Thoracic aorta (tissue), 2 donors: ENCODE measurements around the gene SLC25A26. TPM values are rescaled to one million over a fixed set of nuclear protein-coding genes. Genes with fewer than 3 reads are reported as not detected.

Experiments
- ATAC-seq: fragments of 150-250 bp; one replicate; pipeline ENCODE4 v1.8.0; 2017; ENCODE audit warnings: low read depth; ENCODE audit not compliant: insufficient number of reproducible peaks, low FRiP score
- DNase-seq: peaks from one replicate; pipeline ENCODE4 v3.0.0-alpha.2; 2020; ENCODE audit warnings: low spot score
- H3K27ac ChIP-seq, 2 donors: fragments of 200-600 bp; sonication (generic); 1 replicate in 1 of 2; 2 replicates in 1 of 2; pipeline ENCODE4 v1.5.1; 2016; ENCODE audit warnings: mild to moderate bottlenecking in 2 of 2, moderate library complexity in 2 of 2
- H3K27me3 ChIP-seq: fragments of 200-600 bp; sonication (generic); replicated peaks from 2 replicates; pipeline ENCODE4 v1.6.0; 2016; ENCODE audit warnings: mild to moderate bottlenecking; ENCODE audit not compliant: insufficient read depth
- H3K36me3 ChIP-seq: fragments of 200-600 bp; sonication (generic); one replicate; pipeline ENCODE4 v1.5.1; 2016
- H3K4me1 ChIP-seq, 2 donors: fragments of 200-600 bp; sonication (generic); 1 replicate in 1 of 2; 2 replicates in 1 of 2; pipeline versions ENCODE4 v1.5.1 to v1.6.0; 2016; ENCODE audit warnings: low read depth in 2 of 2, mild to moderate bottlenecking in 1 of 2; ENCODE audit not compliant: control insufficient read depth in 1 of 2
- H3K4me3 ChIP-seq: fragments of 200-600 bp; sonication (generic); 2 replicates; pipeline ENCODE4 v1.5.1; 2016; ENCODE audit warnings: mild to moderate bottlenecking
- H3K9me3 ChIP-seq: fragments of 200-600 bp; sonication (generic); 2 replicates; pipeline ENCODE4 v1.5.1; 2016
- total RNA-seq, 2 donors: library from RNA; depleted of rRNA; stranded (reverse); fragments of >200 nt; gene quantifications; one replicate each; pipeline versions ENCODE4 v1.1.0 to v1.2.3, GENCODE V29; 2016
- TF ChIP-seq, protein P1 (sequence below): fragments of 200-600 bp; sonication (generic); IDR thresholded peaks from one replicate; pipeline ENCODE4 v1.5.1; 2019; ENCODE audit warnings: antibody characterized with exemption

SLC25A26 gene
- total RNA-seq, 2 donors from 2014 or later: 32.5 to 32.8 TPM

DNA sequence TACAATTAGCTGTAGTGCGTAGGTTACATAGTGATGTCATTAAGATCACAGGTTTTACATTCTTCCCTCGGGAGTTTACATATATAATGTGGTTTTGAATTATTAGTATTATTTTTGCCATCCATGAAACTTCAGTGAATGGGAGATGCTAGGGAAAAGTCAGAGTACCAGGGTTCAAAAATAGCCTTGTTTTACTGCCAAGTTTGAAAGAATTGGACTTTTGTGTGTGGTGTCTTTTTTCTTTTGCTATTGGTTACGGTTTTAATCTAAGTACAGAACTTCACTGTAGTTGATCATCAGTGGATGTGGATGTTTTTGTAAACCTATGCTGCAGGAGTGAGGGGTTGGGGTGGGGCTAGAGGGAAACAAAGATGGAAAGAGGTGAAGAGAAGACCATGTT lies 20.7 kb downstream of the SLC25A26 start:
- TF ChIP-seq, protein P1, sequence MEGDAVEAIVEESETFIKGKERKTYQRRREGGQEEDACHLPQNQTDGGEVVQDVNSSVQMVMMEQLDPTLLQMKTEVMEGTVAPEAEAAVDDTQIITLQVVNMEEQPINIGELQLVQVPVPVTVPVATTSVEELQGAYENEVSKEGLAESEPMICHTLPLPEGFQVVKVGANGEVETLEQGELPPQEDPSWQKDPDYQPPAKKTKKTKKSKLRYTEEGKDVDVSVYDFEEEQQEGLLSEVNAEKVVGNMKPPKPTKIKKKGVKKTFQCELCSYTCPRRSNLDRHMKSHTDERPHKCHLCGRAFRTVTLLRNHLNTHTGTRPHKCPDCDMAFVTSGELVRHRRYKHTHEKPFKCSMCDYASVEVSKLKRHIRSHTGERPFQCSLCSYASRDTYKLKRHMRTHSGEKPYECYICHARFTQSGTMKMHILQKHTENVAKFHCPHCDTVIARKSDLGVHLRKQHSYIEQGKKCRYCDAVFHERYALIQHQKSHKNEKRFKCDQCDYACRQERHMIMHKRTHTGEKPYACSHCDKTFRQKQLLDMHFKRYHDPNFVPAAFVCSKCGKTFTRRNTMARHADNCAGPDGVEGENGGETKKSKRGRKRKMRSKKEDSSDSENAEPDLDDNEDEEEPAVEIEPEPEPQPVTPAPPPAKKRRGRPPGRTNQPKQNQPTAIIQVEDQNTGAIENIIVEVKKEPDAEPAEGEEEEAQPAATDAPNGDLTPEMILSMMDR: no peak
- no peaks in the 10 kb centered on the region for H3K4me1 ChIP-seq
- H3K9me3 ChIP-seq: peaks cover 4% of the 10 kb centered on the region
- H3K27ac ChIP-seq: no peak overlapping the region
- no peaks in the 10 kb centered on the region for H3K27me3 ChIP-seq
- DNase-seq (no peak), ATAC-seq (no peak)
- peaks cover 11% of the 10 kb centered on the region for H3K36me3 ChIP-seq
- H3K4me3 ChIP-seq: no peak overlapping the region

DNA sequence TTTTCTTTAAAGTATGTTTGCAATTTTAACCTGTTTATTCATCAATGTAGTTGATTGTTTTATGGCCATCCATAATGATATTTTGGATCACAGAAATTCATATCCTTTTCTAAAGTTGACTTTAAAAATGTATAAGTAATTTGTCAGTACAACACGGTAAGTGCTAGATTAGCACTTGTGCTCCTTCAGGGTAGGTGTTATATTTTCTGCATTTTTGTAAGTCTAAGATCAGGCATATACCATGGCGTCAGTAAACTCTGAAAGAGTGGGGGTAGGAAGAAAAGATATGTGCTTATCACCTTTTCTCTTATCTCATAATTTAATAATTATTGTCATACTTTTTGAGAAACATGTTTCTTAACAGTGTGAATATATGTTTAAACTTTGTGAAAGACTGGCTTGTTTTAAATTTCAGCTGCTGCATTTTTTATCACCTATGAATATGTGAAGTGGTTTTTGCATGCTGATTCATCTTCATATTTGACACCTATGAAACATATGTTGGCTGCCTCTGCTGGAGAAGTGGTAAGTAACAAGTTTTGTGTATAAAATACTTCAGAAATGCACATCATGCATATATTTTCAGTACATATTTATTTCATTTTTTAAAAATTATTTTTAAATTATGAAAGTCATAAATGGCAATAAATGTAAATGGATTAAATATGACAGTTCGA lies 22.1 kb downstream of the SLC25A26 start:
- Histone ChIP-seq H3K27me3 (no peaks in the 10 kb centered on the region), H3K27ac (no peak overlapping the region), H3K36me3 (peaks cover 11% of the 10 kb centered on the region), H3K4me1 (no peaks in the 10 kb centered on the region), H3K9me3 (peaks cover 4% of the 10 kb centered on the region), H3K4me3 (no peak overlapping the region)
- DNase-seq (no peak), ATAC-seq (no peak)
- TF ChIP-seq, protein P1: no peak

DNA sequence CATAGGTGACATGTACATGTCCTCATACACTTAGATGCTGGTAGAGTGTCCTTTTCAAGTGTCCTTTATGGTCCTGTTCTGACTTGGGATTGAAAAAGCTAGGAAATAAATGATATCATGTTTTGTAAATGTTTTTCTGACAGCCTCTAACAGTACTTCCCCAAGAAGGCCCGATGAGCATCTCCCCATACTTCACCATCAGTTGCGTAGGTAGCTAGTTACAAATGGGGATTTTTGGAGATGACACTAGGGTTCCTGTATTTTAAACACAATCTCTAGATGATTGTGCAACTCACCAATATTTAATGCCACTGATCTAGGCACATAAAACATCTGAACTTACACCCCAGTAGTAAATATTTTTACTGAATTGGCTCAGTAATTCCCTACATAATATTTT lies 27.8 kb downstream of the SLC25A26 start:
- Histone ChIP-seq H3K36me3 (peaks cover 4% of the 10 kb centered on the region), H3K27me3 (no peaks in the 10 kb centered on the region), H3K4me3 (no peak overlapping the region), H3K4me1 (no peaks in the 10 kb centered on the region), H3K27ac (no peak overlapping the region), H3K9me3 (no peaks in the 10 kb centered on the region)
- DNase-seq (no peak), ATAC-seq (no peak)
- TF ChIP-seq, protein P1: no peak

DNA sequence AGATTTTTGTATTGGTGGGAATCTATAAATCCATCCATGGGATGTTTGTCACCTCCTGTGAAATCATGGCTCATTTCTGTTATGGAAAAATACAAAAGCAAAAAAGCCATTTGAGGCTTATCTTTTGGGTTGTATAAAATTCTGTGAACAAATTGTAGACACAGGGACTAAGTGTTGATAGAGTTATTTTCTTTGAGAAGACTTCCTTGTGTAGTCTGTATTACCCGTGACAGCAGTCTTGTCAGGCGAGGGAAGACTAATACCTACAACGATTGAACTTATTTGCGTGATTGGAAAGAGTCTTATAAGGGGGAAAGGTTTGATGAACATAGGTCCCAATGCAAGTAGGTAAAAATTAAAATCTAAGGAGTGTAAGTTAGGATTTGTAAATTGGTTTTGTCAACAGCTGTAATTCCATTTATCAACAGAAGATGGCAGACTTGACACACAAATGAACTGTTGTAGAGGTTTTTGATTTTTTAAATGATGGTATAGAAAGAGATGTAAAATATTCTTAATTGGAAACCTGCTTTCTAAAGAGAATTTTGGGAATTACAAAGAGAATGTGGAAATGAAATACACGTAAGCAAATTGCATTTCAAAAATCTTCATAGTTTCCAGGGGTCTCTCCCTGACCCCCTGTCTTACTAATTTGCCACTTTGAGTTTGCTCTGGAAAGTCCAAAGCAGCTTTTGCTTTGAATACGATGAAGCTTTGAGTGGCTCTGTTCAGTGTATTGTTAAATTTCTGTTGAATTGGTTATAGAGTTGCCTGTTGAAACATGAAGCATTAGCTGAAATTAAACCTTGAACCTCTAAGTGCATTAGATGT lies 33.2 kb downstream of the SLC25A26 start:
- no peaks in the 10 kb centered on the region for H3K4me1 ChIP-seq
- no peaks in the 10 kb centered on the region for H3K36me3 ChIP-seq
- no peak for DNase-seq
- no peaks in the 10 kb centered on the region for H3K9me3 ChIP-seq
- H3K4me3 ChIP-seq: no peak overlapping the region
- ATAC-seq: no peak
- no peak overlapping the region for H3K27ac ChIP-seq
- TF ChIP-seq, protein P1: peak; percentile 81
- no peaks in the 10 kb centered on the region for H3K27me3 ChIP-seq

DNA sequence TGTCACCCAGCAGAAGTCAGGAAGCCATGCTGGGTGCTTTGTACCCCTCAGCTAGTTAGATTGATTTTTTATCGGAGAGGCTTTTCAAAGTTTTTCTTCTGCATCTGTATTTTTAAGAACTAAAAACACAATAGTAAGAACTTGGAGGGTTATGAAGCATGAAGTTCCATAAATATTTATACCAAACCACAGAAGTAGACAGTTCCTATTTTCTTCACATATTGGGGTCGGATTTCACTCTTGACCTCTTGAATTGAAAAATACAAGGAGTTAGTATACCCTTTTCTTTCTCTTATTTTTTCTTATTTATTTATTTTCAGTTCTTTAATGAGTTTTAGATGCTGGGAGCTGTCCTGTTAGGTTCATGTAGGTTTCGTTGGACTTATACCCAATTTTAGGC lies 35.1 kb downstream of the SLC25A26 start:
- Histone ChIP-seq H3K36me3 (no peaks in the 10 kb centered on the region), H3K27ac (no peak overlapping the region), H3K4me3 (no peak overlapping the region), H3K27me3 (no peaks in the 10 kb centered on the region), H3K9me3 (no peaks in the 10 kb centered on the region), H3K4me1 (no peaks in the 10 kb centered on the region)
- ATAC-seq: no peak
- TF ChIP-seq, protein P1: no peak
- no peak for DNase-seq
